Stimulated activated naive CD4-positive, alpha-beta T cell treated with Interleukin-2 at 50 U/mL for 16 hours (primary cell): ENCODE results near the gene PEA15.
A peak's percentile ranks its signal among the peaks of the same experiment; 100 is the strongest.

Experiments used
- DNase-seq: peaks from one replicate; lab custom pipeline; 2025; lab: John Stamatoyannopoulos, UW

PEA15 gene

DNA sequence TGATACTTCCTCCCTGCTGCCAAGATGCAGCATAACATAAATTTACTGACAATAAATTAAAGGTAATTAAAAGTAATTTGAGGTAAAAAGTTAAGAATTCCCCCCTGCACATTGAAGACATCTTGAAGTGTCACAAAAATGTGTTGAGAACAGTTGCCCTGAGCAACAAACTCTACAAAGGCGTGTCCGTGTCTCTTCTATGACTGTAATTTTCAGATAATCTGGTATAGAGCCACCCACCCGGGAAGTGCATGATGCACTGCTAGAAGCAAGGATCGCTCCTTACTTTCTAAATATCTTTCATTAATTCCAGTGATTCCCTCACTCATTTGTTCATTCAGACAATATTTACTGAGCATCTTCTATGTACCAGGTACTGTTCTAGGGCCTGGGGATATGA is 25.8 kb upstream of the PEA15 start:
- no peak for DNase-seq

DNA sequence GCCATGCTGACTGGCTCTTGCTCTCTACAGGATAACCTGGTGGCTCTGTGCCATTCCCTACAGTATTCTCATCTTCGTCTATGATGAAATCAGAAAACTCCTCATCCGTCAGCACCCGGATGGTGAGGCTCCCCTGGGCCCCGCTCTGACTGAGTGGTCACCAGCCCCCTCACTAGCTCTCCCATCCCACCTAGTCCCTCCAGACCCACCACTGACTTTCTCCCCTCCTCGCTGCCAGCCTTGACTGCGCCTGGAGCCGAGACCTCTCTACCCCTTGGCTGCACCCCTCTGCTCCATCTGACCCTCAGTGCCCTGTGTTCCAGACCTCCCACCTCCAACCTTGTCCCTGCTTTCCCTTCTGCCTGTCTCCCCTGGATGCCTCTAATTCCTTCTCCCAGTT is 18.9 kb upstream of the PEA15 start:
- no peak for DNase-seq

DNA sequence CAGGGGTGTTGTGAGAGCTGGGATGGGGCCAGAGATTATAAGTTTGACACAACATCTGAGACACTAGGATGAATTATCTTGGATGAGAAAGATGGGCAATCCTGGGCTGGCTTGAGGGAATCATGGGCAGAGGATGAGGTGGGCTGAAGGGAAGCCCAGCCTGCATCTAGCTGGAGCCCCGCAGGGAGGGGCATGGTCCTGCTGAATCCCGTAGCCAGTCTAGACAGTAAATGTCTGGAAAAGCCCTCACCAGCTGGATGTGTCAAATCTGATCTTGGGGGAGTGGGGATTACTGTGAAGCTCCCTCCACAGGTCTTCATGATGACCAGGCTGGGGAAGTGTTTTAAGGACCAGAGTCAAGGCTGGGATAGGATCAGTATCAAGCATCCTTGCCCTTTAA is 18.5 kb upstream of the PEA15 start:
- no peak for DNase-seq

DNA sequence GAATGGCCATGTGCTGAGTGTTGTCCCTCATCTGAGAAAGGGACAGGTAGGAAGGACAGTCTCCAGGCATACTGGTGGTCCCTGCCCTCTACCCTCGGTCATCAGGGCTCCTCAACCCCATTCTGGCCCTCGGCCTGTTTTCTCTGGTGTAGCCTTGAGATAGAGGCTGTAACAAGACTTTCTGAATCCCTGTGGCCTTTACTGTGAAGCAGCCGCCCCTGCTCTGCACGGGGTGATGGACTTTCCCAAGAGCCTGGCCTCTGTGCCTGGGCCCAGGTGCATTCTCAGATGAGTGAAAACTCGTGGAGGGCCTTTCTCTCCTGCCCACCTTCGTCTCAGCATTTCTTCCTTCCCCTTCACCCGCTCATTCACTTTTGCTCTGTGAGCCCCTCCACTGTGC is 17.8 kb upstream of the PEA15 start:
- DNase-seq: no peak

DNA sequence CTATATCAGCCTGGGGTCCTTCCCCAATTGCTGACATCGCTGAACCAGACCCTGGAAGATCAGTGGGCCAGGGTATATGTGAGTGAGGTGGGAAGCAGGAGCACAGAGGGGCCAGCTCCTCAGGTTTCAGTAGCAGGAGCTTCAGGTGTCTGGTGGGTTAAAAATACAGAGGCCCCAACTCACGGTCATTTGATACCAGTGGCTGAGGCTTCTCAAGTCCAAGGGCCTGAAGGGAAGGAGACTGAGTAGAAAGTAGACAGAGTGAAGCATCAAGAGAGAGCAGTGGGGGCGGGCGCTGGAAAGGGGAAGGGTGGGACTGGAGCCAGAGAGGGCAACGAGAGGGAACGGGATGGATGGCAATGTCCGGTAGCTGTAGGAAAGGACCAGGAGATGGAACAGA is 16.8 kb upstream of the PEA15 start:
- DNase-seq: no peak

DNA sequence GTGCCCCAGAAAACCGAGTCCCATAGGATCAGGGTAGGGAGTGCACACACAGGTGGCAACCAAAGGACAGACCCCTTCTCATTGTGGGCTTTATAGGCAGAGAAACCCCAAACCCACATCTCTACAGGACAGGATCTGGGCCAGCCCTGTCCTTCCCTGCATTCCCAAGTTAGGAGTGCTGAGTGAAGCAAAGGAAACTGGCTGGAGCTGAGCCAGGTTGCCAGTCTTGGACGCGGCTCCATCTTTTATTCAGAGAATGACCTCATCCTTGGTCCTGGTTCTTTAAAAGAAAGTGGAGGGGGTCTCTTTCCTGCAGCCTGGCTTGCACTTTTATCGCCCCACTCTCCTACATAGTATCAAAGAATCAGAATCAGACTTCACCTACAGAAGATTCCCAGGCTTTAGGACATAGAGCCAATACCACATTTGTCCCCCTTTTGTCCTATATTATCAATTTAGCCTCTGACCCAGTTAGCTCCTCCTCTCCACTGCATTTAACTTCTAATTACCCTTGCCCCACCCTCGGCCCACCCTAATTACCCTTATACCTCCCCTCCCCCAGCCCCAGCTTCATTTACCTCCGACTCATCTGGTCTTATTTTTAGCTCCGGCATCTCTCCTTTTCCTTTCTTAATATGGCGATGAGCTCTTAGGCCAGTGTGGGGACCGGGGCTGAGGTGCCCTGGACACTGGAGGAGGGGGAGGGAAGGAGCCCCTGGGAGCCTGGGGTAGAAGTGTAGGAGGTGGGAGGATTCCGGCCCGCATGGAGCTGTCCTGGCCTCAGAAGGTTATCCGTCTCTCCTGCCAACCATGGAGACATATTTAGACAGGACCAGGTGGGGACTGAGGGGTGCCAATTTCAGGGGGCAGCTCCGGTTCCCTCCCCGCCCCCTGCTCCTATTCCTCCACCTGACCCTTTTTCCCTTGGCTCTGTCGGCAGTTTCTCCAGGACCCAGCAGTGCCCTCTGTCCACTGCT is 15.2 kb upstream of the PEA15 start, which contains the start of gene CASQ1:
Gene CASQ1 (plus strand): TSS at position 927 of the 977 bp plus-strand sequence. CDS start 177 bp downstream, outside the sequence.
- DNase-seq: no peak

DNA sequence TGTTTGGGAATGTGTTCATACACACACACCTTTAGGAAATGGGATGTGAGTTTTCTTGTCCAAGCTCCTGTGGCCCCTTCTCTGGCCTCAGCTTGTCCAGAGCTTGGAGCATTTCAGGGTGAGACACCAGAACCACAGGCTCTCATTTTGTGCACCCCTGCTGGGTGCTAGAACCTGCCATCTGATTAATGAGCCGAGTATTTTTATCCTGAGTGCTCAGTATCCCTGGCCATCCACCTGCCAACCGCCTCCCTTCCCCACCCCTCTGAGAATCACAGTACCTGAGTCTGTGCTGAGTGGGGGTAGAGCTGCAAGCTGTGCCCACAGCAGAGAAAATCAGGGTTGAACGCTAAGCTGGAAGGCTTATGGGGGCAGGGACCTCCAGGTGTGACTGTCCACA is 13.4 kb upstream of the PEA15 start:
- no peak for DNase-seq

DNA sequence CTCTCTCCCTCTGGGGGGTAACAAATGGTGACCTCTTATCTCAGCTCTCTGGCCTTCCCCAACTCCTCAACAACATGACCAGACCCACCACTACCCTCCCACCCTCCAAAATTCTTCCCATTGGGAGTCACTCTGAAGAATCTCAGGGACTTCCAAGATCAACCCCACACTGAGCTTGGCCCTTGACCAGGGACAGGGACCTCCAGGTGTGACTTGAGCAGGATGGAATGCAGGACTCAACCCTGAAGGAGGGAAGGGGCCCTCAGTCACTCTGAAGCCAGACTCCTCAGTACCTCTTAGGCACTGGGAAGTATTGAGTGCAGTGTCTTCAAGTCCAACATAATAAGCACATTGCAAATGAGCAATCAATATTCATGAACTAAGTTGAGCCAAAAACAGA is 12.9 kb upstream of the PEA15 start:
- DNase-seq: no peak

DNA sequence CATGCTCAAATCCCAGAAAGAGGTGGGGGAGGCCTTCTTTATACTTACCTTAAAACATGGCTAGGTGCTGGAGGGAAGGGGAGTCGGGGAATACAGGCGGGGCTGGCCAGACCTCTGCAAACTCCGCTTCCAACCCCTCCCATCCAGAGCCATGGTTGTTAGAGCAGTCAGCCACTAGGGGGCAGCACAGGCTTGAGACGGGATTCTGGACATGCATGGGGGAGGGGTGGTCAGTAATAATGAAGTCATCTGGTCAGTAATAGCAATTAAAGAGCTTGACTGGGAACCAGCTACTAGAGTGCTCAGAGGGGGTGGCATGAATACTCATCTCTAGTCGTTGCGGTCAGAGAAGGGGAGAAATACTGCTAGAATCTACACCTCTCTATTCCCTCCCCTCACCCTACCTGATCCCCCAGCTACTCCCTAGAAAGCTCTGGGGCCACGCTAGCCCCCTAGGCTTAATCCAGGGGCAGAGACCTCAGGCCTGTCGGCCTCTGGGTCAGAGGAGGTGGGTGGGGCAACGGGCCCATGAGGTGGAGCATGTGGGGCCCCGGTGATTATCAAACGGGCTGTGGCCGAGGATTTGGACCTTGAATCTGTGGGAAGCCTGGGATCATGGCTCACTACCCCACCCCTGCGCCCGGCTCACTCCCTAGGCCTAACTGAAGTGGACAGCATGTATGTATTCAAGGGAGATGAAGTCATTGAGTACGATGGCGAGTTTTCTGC is 11.9 kb upstream of the PEA15 start:
- DNase-seq: peak; percentile 71

DNA sequence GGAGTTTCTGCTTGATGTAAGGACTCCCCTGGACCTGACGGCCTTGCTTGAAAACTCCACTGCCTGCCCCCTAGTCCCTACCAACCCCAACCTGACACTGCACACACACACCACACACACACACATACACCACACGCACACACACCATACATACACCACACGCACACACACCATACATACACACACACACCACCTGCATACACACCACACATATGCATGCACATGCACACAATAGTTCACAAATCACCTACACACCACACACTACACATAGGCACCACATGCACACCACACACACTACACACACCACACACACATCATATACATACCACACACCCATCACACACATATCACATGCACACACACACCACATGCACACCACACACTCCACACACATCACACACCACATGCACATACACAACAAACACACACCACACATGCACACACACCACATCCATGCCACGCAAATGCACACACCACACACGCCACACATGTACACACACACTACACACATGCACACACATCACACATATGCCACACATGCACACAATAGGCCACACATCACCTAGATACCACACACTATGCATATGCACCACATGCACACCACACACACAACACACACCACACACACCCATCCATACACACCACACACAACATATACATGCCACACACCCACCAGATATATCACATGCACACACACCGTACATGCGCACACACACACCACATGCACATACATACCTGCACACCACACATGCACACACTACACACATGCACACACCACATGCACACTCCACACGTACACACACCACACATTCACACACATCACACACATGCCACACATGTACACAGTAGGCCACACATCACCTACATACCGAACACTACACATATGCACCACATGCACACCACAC is 11.1 kb upstream of the PEA15 start:
- no peak for DNase-seq

DNA sequence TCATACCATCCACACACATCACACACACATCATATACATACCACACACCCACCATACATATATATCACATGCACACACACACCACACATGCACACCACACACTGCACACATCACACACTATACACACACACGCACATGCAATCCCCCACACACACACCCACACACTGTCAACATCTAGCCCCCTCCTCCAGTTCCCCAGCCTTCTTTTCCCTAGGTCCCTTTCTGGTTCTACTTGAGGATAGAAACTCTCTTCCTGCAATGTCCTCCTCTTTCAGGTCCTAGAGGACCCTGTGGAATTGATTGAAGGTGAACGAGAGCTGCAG is 10.5 kb upstream of the PEA15 start:
- no peak for DNase-seq

DNA sequence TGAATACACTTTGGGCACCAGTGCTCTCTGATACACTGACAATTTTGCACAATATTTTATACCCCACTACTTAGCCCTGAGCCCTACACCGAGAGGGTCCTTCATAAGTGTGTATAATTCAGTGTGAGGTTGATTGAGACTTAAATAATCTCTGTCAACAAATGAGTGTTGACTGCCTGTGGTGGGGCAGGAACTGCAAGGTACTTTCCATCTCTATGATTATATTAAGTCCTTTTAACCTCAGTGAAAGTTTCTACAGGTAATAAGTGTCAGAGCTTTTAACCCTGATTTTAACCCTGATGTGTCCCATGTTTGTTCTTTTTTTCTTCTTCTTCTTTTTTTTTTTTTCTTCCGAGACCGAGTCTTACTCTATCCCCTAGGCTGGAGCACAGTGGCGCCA is 9.0 kb upstream of the PEA15 start:
- DNase-seq: no peak

DNA sequence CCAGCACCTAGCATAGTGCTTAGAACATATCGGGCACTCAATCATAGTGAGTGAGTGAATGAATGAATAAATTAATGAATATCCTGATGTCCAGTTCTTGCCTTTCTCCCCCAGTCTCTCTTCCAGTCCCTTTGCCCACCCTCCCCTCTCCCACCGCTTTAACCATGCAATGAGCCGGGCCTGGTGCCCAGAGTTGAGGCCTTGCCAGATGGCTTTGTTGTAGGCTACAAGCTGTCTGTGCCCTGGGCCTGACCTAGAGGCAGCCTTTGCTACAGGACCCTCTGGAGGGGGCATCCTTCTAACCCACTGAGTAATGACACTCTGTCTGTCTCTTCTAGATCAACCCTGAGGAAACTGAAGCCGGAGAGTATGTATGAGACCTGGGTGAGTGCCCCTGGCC is 8.0 kb upstream of the PEA15 start:
- no peak for DNase-seq

DNA sequence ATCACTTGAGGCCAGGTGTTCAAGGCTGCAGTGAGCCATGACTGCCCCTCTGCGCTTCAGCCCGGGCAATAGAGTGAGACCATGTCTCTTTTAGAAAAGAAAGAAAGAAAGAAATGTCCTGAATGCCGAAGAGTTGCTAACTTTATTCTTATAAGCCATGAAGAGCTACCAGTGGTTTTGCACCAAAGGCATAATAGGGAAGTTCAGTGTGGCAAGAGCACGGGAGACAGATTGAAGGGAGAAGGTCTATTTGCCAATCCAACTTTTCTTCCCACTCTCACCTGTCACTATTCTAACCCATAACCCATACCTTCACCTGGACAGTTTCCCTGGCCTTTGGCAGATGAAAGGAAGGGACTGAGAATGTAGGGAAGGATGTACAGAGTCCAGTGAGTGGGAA is 4.4 kb upstream of the PEA15 start:
- no peak for DNase-seq

DNA sequence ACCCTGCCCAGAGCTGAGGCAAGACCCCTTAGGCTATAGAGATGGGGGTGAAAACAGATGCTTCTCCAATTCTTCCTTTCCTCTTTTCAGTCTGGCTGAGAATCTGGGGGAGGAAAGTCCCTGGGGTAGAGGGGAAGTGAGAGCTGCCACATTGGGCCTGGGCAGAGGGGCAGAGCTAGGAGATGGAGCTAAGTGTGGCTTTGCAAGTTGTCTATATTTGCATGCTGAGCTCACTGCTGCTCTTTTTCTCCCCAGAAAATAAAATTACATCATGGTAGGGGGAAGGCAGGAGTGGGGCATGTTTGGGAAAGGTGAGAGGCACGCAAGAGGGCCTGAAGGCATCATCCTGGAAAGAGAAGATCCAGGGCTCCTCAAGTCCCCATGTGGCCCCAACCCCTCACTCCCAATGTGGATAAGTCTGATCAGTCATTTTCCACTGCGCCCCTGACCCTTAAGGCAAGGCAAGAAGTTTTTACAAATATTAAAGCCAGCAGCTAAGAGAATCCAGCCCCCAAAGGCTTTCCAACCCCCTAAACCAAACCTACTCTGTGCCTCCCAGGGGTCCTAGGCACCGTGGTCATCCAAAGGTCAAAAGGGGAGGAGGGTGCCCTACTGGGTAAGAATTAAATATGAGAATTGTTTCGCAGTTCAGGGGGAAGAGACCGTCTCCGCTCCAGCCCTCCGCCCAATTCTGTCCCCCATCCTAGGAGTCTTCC is 500 bp upstream of the PEA15 start:
- no peak for DNase-seq

DNA sequence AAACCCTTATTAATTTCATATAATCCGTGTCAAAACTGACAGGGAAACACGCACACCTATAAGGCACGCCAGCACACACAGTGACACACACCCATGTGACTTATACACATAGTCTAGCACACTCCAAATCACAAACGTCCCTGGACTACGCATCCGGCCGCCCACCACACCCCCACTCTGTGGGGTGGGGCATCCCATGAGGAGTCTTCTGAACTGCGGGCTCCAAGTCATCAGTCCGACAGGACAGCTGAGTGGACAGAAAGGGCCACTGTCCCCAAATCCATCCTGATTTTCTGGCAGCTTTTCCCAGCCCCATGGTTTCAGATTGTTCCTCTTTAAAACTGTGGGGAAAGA is 829 bp downstream of the PEA15 start:
- DNase-seq: peak; percentile 53

DNA sequence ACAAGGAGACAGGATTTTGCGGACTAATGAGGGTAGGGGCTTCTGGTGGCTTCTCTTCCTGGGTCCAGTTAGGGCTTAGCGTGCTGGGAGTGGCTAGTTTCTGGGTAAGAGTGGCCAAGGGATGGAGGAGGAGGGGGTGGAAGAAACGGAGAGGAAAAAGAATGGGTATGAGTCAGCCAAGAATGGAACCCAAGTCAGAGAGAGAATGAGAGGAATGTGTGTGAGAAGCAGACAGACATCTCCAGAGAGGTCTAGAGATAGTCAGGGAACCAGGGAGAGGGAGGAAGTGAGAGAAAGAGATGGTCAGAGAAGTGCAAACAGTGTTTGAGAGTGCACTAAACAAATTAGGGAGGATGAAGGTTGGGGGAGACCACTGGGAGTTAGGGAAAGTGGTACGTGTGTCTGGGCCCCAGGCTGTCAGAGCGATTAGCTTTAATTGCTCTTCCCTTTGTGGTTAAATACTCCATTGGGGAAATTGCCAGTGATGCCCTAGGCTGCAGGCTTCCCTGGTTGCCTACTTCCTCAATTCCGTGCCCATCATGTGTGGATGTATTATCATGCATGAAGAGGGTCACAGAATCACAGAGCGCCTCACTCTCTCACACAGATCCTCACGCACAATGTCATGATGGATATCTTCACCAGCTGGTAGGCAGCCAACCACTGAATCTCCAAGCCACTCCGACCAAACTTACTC is 1.4 kb downstream of the PEA15 start:
- no peak for DNase-seq

DNA sequence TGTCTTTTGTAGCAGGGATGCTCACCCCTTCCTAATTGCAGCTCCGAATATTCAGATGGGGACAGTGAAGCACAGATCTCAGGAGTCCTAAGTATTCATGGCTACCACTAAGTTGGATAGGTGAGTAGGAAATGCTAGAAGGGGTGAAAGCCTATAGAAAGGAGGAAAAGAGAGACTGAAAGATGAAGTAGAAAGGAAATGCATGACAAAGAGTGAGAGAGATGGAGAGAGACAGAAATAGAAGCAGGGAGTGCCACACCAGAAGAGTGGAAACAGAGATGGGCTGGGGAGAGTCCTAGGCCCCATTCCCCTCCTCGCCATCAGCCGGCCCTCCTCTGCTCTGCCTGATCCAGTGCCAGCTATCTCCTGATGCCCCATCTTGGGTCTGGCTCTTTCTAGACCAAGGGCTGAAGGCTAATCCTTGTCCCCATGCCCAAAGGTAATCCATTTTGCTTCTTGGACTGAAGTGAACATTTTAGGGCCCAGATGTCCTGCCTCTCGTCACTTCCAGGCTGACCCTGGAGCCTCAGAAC is 2.0 kb downstream of the PEA15 start:
- no peak for DNase-seq

DNA sequence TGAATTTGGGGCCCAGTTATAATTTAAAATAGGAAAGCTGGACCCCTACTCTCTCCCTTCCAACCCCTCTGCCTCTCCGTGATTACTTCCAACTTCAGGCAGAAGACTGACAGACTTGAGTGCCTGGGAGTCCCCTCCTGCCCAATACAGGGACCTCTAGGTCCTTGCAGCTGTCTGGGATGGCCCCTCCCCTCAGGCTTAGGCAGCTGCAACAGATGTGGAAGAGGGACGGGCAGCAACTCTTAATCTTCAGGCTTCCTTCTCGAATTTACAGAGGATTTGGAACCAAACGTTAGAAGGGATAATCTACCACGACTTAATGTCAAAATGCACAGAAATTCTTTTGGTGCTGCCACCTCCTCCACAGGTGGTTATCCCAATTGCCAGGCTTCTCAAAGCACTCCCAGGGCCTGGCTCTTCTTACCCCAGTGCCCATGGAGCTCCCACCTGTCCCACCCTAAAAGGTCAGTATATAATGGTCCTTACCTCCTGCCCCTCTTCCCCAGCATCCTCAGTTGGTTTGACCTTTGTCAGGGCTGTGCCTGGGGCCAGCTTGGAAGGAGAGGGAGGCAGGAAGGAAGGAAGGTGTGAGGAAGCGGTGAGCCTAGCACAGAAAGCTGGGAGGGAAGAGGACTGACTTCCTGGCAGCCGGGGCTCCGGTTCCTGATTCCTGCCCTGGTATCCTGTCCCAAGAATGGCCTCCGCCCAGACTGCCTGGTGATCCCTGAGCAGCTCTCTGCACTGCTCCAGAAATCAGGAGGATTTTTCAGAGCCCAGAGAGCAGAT is 2.8 kb downstream of the PEA15 start:
- no peak for DNase-seq
